KOPT-K1 (cell line): ENCODE measurements around the gene CUX1.

Experiments used
- H3K27ac ChIP-seq: fragments of 200-600 bp; sonication (generic); 2 replicates; pipeline ENCODE4 v1.5.1; 2016; ENCODE audit warnings: antibody characterized with exemption, mild to moderate bottlenecking, low read depth, low read length; ENCODE audit not compliant: poor library complexity, severe bottlenecking
- H3K36me3 ChIP-seq: fragments of 200-600 bp; sonication (generic); 2 replicates; pipeline ENCODE4 v1.5.1; 2017; ENCODE audit warnings: antibody characterized with exemption, mild to moderate bottlenecking, low read length, moderate library complexity; ENCODE audit not compliant: insufficient read depth
- H3K9me3 ChIP-seq: fragments of 200-600 bp; sonication (generic); 2 replicates; pipeline ENCODE4 v1.5.1; 2017; ENCODE audit warnings: antibody characterized with exemption, low read length, mild to moderate bottlenecking; ENCODE audit not compliant: insufficient read depth, poor library complexity, severe bottlenecking

The CUX1 gene

GRCh38 chr7:102201576-102201975 is 384.1 kb downstream of the CUX1 start:
- peaks cover 100% of the 10 kb centered on the region for H3K36me3 ChIP-seq
- no peaks in the 10 kb centered on the region for H3K9me3 ChIP-seq
- H3K27ac ChIP-seq: no peak overlapping the region

GRCh38 chr7:102202556-102202955 is 385.1 kb downstream of the CUX1 start:
- no peaks in the 10 kb centered on the region for H3K9me3 ChIP-seq
- H3K27ac ChIP-seq: no peak overlapping the region
- peaks cover 100% of the 10 kb centered on the region for H3K36me3 ChIP-seq

GRCh38 chr7:102203218-102203617 is 385.8 kb downstream of the CUX1 start:
- Histone ChIP-seq H3K9me3 (no peaks in the 10 kb centered on the region), H3K36me3 (peaks cover 100% of the 10 kb centered on the region), H3K27ac (no peak overlapping the region)

- H3K36me3 ChIP-seq: peaks cover 100% of the 10 kb centered on the region
- H3K9me3 ChIP-seq: no peaks in the 10 kb centered on the region
- no peak overlapping the region for H3K27ac ChIP-seq
Measured at GRCh38 chr7:102204212-102204611, 386.8 kb downstream of the CUX1 start.

- H3K36me3 ChIP-seq: peaks cover 100% of the 10 kb centered on the region
Measured at GRCh38 chr7:102205915-102206314, 388.5 kb downstream of the CUX1 start.

GRCh38 chr7:102208826-102209225 is 391.4 kb downstream of the CUX1 start:
- Histone ChIP-seq H3K9me3 (no peaks in the 10 kb centered on the region), H3K27ac (no peak overlapping the region), H3K36me3 (peaks cover 98% of the 10 kb centered on the region)

More at GRCh38 chr7:102205915-102206314, 388.5 kb downstream of the CUX1 start:
- Histone ChIP-seq H3K27ac (no peak overlapping the region), H3K9me3 (no peaks in the 10 kb centered on the region)

- Histone ChIP-seq H3K9me3 (no peaks in the 10 kb centered on the region), H3K36me3 (peaks cover 97% of the 10 kb centered on the region), H3K27ac (no peak overlapping the region)
Measured at GRCh38 chr7:102210787-102211186, 393.4 kb downstream of the CUX1 start.

GRCh38 chr7:102211590-102212550 is 394.4 kb downstream of the CUX1 start:
- Histone ChIP-seq H3K27ac (no peak overlapping the region), H3K9me3 (no peaks in the 10 kb centered on the region), H3K36me3 (peaks cover 97% of the 10 kb centered on the region)

GRCh38 chr7:102214477-102215072 is 397.1 kb downstream of the CUX1 start:
- Histone ChIP-seq H3K9me3 (no peaks in the 10 kb centered on the region), H3K36me3 (peaks cover 80% of the 10 kb centered on the region), H3K27ac (no peak overlapping the region)

GRCh38 chr7:102215256-102215655 is 397.8 kb downstream of the CUX1 start:
- Histone ChIP-seq H3K27ac (no peak overlapping the region), H3K36me3 (peaks cover 77% of the 10 kb centered on the region), H3K9me3 (no peaks in the 10 kb centered on the region)

- no peak overlapping the region for H3K27ac ChIP-seq
- H3K36me3 ChIP-seq: peaks cover 72% of the 10 kb centered on the region
- H3K9me3 ChIP-seq: no peaks in the 10 kb centered on the region
Measured at GRCh38 chr7:102215711-102216110, 398.3 kb downstream of the CUX1 start.

- peaks cover 65% of the 10 kb centered on the region for H3K36me3 ChIP-seq
Measured at GRCh38 chr7:102216573-102217314, 399.3 kb downstream of the CUX1 start.

GRCh38 chr7:102220229-102220850 is 402.9 kb downstream of the CUX1 start:
- Histone ChIP-seq H3K36me3 (peaks cover 44% of the 10 kb centered on the region), H3K27ac (no peak overlapping the region), H3K9me3 (no peaks in the 10 kb centered on the region)

More at GRCh38 chr7:102216573-102217314, 399.3 kb downstream of the CUX1 start:
- H3K27ac ChIP-seq: no peak overlapping the region
- no peaks in the 10 kb centered on the region for H3K9me3 ChIP-seq

- H3K36me3 ChIP-seq: peaks cover 41% of the 10 kb centered on the region
- H3K27ac ChIP-seq: no peak overlapping the region
- no peaks in the 10 kb centered on the region for H3K9me3 ChIP-seq
Measured at GRCh38 chr7:102220960-102221800, 403.8 kb downstream of the CUX1 start.
